ENCODE measurements around the gene PRSS56. TPM values are rescaled to one million over a fixed set of nuclear protein-coding genes. Genes with fewer than 3 reads are reported as not detected.

PRSS56 gene
- total RNA-seq = not detected in 2 replicates

- DNase-seq (ENCODE audit: low read depth) = no peak
These were observed at the start of gene PRSS56 for GRCh38 chr2:232519581-232520438. PRSS56 (plus strand) TSS chr2:232520388; CDS start chr2:232520599, 211 bp downstream.

- peak; percentile 32 for DNase-seq (ENCODE audit: low read depth)
These were observed 46.7 kb upstream of the PRSS56 start for GRCh38 chr2:232473467-232473890.

- DNase-seq (ENCODE audit: low read depth) = no peak
These were observed 44.1 kb upstream of the PRSS56 start for GRCh38 chr2:232476045-232476444.

GRCh38 chr2:232476791-232477190 is 43.4 kb upstream of the PRSS56 start:
- DNase-seq (ENCODE audit: low read depth) = no peak

GRCh38 chr2:232477751-232478510 is 42.3 kb upstream of the PRSS56 start:
- no peak for DNase-seq (ENCODE audit: low read depth)

- no peak for DNase-seq (ENCODE audit: low read depth)
These were observed 41.4 kb upstream of the PRSS56 start for GRCh38 chr2:232478571-232479340.

- no peak for DNase-seq (ENCODE audit: low read depth)
These were observed 40.6 kb upstream of the PRSS56 start for GRCh38 chr2:232479341-232480200.

- DNase-seq (ENCODE audit: low read depth) = no peak
These were observed 39.7 kb upstream of the PRSS56 start for GRCh38 chr2:232480201-232481190.

GRCh38 chr2:232481322-232482140 is 38.7 kb upstream of the PRSS56 start:
- no peak for DNase-seq (ENCODE audit: low read depth)

GRCh38 chr2:232482301-232483238 is 37.6 kb upstream of the PRSS56 start:
- DNase-seq (ENCODE audit: low read depth) = no peak

- no peak for DNase-seq (ENCODE audit: low read depth)
These were observed 36.8 kb upstream of the PRSS56 start for GRCh38 chr2:232483311-232483922.

- DNase-seq (ENCODE audit: low read depth) = no peak
These were observed 36.1 kb upstream of the PRSS56 start for GRCh38 chr2:232483923-232484627.

- no peak for DNase-seq (ENCODE audit: low read depth)
These were observed 35.4 kb upstream of the PRSS56 start for GRCh38 chr2:232484628-232485347.

- DNase-seq (ENCODE audit: low read depth) = no peak
These were observed 34.8 kb upstream of the PRSS56 start for GRCh38 chr2:232485348-232485756.

- DNase-seq (ENCODE audit: low read depth) = no peak
These were observed 34.2 kb upstream of the PRSS56 start for GRCh38 chr2:232485757-232486557.
